Ovary (tissue), 3 donors: ENCODE data around the gene SHKBP1.

Experiments
- EP300 ChIP-seq: sonication (generic); formaldehyde crosslinking; IDR thresholded peaks from one replicate; pipeline ENCODE4 v1.6.1; 2017; ENCODE audit warnings: antibody characterized with exemption
- TF ChIP-seq, protein P1 (sequence below), 3 donors: fragments of 450-650 bp in 2 of 3; fragments of 200-600 bp in 1 of 3; IDR thresholded peaks; one replicate each; pipeline versions ENCODE4 v1.5.1 to v1.8.0; 2016 to 2022; ENCODE audit warnings: antibody characterized with exemption in 3 of 3, mild to moderate bottlenecking in 1 of 3
- donor health status: DM: no; HTN: no; CAD: no.

DNA sequence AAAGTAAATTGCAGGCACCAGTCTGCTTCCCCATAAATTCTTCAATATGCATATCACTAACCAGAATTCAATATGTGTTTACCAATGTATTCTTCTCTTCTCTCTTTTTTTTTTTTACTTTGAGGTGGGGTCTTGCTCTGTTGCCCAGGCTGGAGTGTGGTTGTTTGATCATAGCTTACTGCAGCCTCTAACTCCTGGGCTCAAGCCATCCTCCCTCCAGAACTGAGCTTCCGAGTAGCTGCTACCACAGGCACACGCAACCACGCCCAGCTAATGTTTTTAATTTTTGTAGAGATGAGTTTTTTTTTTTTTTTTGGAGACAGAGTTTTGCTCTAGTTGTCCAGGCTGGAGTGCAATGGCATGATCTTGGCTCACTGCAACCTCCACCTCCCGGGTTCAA lies 41.3 kb downstream of the SHKBP1 start:
- TF ChIP-seq, protein P1, sequence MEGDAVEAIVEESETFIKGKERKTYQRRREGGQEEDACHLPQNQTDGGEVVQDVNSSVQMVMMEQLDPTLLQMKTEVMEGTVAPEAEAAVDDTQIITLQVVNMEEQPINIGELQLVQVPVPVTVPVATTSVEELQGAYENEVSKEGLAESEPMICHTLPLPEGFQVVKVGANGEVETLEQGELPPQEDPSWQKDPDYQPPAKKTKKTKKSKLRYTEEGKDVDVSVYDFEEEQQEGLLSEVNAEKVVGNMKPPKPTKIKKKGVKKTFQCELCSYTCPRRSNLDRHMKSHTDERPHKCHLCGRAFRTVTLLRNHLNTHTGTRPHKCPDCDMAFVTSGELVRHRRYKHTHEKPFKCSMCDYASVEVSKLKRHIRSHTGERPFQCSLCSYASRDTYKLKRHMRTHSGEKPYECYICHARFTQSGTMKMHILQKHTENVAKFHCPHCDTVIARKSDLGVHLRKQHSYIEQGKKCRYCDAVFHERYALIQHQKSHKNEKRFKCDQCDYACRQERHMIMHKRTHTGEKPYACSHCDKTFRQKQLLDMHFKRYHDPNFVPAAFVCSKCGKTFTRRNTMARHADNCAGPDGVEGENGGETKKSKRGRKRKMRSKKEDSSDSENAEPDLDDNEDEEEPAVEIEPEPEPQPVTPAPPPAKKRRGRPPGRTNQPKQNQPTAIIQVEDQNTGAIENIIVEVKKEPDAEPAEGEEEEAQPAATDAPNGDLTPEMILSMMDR (IDR thresholded peaks at IDR 0.05), result no peak
- no peak for TF ChIP-seq EP300
